ENCODE results near the gene STMN1. TPM values are rescaled to one million over a fixed set of nuclear protein-coding genes. Genes with fewer than 3 reads are reported as not detected.

The STMN1 gene
- total and polyA plus RNA-seq, 7 experiments from 2014 or later = 29.3 to 347 (median 85.2) TPM

DNA sequence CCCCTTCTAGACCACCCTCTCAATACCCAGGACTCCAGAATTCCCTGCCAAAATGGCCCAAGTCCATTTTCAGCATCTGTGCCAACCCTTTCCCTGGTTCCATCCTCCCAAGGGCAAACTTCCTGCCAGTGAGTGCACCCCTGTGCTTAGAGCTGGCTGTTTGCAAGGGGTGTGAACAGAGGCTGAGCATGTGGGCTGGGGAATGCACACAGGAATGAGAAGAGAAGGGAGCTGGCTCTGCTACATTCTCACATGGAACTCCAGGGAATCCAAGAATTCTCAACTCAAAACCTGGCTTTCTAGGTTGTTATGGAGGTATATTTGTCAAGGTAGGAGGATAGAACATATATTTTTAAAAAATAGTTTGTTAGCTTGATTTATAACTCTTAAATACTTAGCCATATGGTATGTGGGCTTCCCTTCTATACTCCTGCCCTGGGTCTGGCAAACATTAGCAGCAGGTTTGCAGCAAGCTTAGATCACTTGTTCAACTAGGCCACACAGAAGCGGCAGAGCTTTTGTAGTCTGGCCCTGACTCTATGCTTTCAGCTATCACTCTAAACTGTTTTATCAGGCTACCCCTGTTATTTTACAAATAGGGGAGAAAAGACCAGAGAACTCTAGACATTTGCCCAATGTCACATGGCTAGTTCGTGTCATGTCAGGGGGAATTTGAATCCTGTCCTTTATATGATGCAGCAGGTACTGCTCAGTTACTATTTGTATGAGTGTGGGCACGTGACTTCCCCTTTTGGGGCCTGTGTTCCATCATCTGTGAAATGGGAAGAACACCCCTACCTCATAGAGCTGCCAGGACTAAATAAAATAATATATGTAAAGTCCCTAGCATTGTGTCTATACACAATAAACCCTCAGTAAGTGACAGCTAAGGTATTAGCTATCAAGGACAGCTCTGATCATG, 8.1 kb upstream of the STMN1 start:
- Histone ChIP-seq H3K9me3 (ENCODE audit: control insufficient read depth in 2 of 3, low read length in 3 of 3) (no peaks in the 10 kb centered on the region), H3K4me3 (ENCODE audit: low read length) (no peak overlapping the region), H3K27me3 (ENCODE audit: control insufficient read depth in 2 of 2, insufficient read depth in 2 of 2, low read length in 2 of 2) (no peaks in the 10 kb centered on the region), H3K27ac (ENCODE audit: low read depth, low read length) (no peak overlapping the region), H3K4me1 (ENCODE audit: control insufficient read depth in 2 of 2, insufficient read depth in 2 of 2, low read length in 2 of 2) (peaks cover 11 to 13% of the 10 kb centered on the region in 2 donors), H3K36me3 (ENCODE audit: control insufficient read depth in 2 of 3, insufficient read depth in 3 of 3, low read length in 3 of 3) (no peaks in the 10 kb centered on the region)
- POLR2A ChIA-PET = interaction anchor here (1.1 kb wide), 1 partner anchor 57 kb away, joined by 5 read pairs; no protein-coding TSS in a partner anchor
- H3K9me3 Mint-ChIP-seq = no peaks in the 10 kb centered on the region
- peaks cover 0 to 1% (median 0%) of the 10 kb centered on the region in 5 donors for H3K36me3 Mint-ChIP-seq
- H3K27me3 Mint-ChIP-seq = peaks cover 0 to 17% (median 0%) of the 10 kb centered on the region in 5 donors
- ATAC-seq = no peak
- H3K4me1 Mint-ChIP-seq = peaks cover 6 to 19% (median 13%) of the 10 kb centered on the region in 7 donors
- DNase-seq = no peak
- H3K27ac Mint-ChIP-seq = peak overlapping the region in 1 of 9 donors; percentile 44
- intact Hi-C loops (cut with micrococcal nuclease) = no loop called here
- CTCF ChIA-PET = interaction anchor here (0.7 to 1.9 kb wide), 3 partner anchors 11 to 83 kb away, joined by 3 to 6 read pairs (median 3); partner anchors contain the start of gene PAFAH2
- no peak overlapping the region for H3K4me3 Mint-ChIP-seq

DNA sequence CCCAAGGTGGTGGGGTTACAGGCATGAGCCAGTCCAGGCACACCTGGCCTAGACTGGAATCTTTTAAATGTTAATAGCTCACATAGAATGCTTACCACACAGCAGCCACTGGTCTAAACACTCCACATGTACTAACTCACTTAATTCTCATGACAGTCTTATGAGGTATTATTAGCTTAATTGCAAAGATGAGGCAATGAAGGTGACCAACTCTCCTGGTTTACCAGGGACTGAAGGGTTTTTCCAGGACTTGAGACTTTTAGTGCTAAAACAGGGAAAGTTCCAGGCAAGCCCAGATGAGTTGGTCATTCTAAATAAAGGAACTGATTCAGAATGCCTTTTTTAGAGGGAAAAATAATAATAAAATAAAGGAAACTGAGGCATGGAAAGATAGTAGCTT, 7.0 kb upstream of the STMN1 start:
- H3K4me3 ChIP-seq (ENCODE audit: low read length) = no peak overlapping the region
- H3K4me1 Mint-ChIP-seq = peaks cover 6 to 15% (median 9%) of the 10 kb centered on the region in 7 donors
- H3K27me3 Mint-ChIP-seq = peaks cover 0 to 24% (median 0%) of the 10 kb centered on the region in 5 donors
- intact Hi-C loops (cut with micrococcal nuclease) = no loop called here
- no peak overlapping the region for H3K27ac ChIP-seq (ENCODE audit: low read depth, low read length)
- H3K27ac Mint-ChIP-seq = no peak overlapping the region
- H3K36me3 ChIP-seq (ENCODE audit: control insufficient read depth in 2 of 3, insufficient read depth in 3 of 3, low read length in 3 of 3) = no peaks in the 10 kb centered on the region
- peaks cover 0 to 1% (median 0%) of the 10 kb centered on the region in 5 donors for H3K36me3 Mint-ChIP-seq
- peaks cover 7 to 8% of the 10 kb centered on the region in 2 donors for H3K4me1 ChIP-seq (ENCODE audit: control insufficient read depth in 2 of 2, insufficient read depth in 2 of 2, low read length in 2 of 2)
- no peaks in the 10 kb centered on the region for H3K9me3 Mint-ChIP-seq
- ATAC-seq (no peak), DNase-seq (no peak)
- H3K27me3 ChIP-seq (ENCODE audit: control insufficient read depth in 2 of 2, insufficient read depth in 2 of 2, low read length in 2 of 2) = no peaks in the 10 kb centered on the region
- H3K4me3 Mint-ChIP-seq = no peak overlapping the region
- ChIA-PET CTCF (interaction anchor here (0.6 to 1.0 kb wide), 2 partner anchors 18 to 55 kb away, joined by 3 to 4 read pairs; no protein-coding TSS in a partner anchor), POLR2A (no interaction called here)
- no peaks in the 10 kb centered on the region for H3K9me3 ChIP-seq (ENCODE audit: control insufficient read depth in 2 of 3, low read length in 3 of 3)

DNA sequence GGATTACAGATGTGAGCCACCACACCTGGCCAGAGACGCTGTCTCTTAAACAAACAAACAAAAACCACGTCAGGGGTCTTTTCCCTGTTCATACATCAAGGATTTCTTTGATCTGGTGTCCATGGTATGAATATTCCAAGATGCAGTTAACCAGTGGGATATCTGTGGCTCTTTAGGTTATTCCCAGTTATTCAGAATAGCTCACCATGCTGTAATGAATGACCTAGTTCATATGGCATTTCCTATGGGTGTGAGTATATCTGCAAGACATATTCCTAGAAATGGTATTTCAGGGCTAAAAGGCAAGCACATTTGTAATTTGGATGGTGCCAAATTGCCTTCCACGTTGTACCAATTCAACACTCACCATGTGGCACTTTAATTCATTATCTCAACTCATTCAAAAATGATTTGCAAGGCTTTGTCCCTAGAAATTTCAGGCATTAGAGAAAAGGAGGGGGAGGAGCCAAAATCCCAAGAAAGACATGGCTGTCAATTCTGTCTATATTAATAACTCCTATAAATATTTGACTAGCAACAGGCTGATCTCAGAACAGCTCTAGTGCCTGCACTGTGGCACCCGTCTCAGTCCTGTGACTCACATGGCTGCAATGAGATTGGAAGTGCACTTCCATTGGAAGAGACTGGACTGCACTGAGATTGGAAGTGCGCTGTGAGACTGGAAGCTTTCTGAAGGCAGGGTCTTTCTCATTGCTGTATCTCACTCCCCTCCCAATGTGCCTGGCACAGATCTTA, 6.0 kb upstream of the STMN1 start:
- Mint-ChIP-seq H3K27ac (no peak overlapping the region), H3K27me3 (peaks cover 0 to 34% (median 0%) of the 10 kb centered on the region in 5 donors), H3K36me3 (no peaks in the 10 kb centered on the region), H3K4me1 (peaks cover 0 to 10% (median 4%) of the 10 kb centered on the region in 7 donors), H3K9me3 (no peaks in the 10 kb centered on the region), H3K4me3 (no peak overlapping the region)
- Histone ChIP-seq H3K9me3 (ENCODE audit: control insufficient read depth in 2 of 3, low read length in 3 of 3) (no peaks in the 10 kb centered on the region), H3K27me3 (ENCODE audit: control insufficient read depth in 2 of 2, insufficient read depth in 2 of 2, low read length in 2 of 2) (no peaks in the 10 kb centered on the region), H3K36me3 (ENCODE audit: control insufficient read depth in 2 of 3, insufficient read depth in 3 of 3, low read length in 3 of 3) (no peaks in the 10 kb centered on the region), H3K4me1 (ENCODE audit: control insufficient read depth in 2 of 2, insufficient read depth in 2 of 2, low read length in 2 of 2) (no peaks in the 10 kb centered on the region), H3K4me3 (ENCODE audit: low read length) (no peak overlapping the region), H3K27ac (ENCODE audit: low read depth, low read length) (no peak overlapping the region)
- intact Hi-C loops (cut with micrococcal nuclease) = no loop called here
- ChIA-PET CTCF (interaction anchor here (1.0 kb wide), 1 partner anchor 17 kb away, joined by 4 read pairs; no protein-coding TSS in a partner anchor), POLR2A (interaction anchor here (1.4 kb wide), 1 partner anchor 10 kb away, joined by 5 read pairs; no protein-coding TSS in a partner anchor)
- DNase-seq (no peak), ATAC-seq (no peak)

DNA sequence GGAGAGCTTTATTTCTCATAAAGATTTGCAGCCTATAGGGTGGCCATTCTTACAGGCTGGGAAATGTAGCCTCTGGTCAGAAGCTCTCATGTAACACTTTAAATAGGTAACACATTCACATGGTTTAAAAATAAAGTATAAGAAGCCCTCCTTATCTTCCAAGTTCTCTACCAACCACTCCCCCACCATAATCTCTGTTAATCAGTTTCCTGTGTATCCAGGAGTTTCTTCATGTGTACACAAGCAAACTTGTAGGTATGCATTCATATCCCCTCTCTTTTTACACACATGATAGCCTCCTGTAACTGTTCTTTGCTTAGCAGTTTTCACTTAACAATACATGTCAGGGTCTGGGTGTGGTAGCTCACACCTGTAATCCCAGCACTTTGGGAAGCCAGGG, 4.9 kb upstream of the STMN1 start:
- H3K4me1 ChIP-seq (ENCODE audit: control insufficient read depth in 2 of 2, insufficient read depth in 2 of 2, low read length in 2 of 2) = no peaks in the 10 kb centered on the region
- Mint-ChIP-seq H3K27ac (peak overlapping the region in 1 of 9 donors; percentile 33), H3K27me3 (peaks cover 0 to 38% (median 0%) of the 10 kb centered on the region in 5 donors), H3K9me3 (no peaks in the 10 kb centered on the region), H3K4me3 (no peak overlapping the region), H3K4me1 (peaks cover 0 to 10% (median 6%) of the 10 kb centered on the region in 7 donors), H3K36me3 (no peaks in the 10 kb centered on the region)
- H3K9me3 ChIP-seq (ENCODE audit: control insufficient read depth in 2 of 3, low read length in 3 of 3) = no peaks in the 10 kb centered on the region
- intact Hi-C loops (cut with micrococcal nuclease) = no loop called here
- H3K36me3 ChIP-seq (ENCODE audit: control insufficient read depth in 2 of 3, insufficient read depth in 3 of 3, low read length in 3 of 3) = no peaks in the 10 kb centered on the region
- ATAC-seq (no peak), DNase-seq (no peak)
- POLR2A ChIA-PET = interaction anchor here (1.4 kb wide), 1 partner anchor 11 kb away, joined by 5 read pairs; no protein-coding TSS in a partner anchor
- H3K4me3 ChIP-seq (ENCODE audit: low read length) = no peak overlapping the region
- no peaks in the 10 kb centered on the region for H3K27me3 ChIP-seq (ENCODE audit: control insufficient read depth in 2 of 2, insufficient read depth in 2 of 2, low read length in 2 of 2)
- CTCF ChIA-PET = no interaction called here
- no peak overlapping the region for H3K27ac ChIP-seq (ENCODE audit: low read depth, low read length)

DNA sequence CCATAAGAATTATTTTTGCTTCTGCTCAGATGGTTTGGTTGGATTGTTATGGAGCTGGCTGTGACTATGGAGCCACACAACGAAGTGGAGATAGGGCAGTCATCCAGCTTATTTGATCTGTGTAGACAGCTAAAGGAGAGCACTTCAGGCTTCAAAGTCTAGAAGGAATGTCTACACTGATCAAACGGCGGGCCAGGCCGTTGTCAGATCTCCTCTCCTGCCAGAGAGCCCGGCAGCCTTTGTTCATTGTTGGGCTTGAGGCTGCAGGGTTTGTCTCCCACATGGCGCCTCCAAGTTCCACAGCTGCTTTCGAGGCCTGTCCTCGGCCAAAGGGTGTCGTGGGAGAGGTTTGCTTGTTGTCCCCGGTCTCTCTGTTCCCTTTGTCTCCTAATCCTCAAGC, 2.8 kb upstream of the STMN1 start:
- Mint-ChIP-seq H3K4me1 (peaks cover 11 to 22% (median 16%) of the 10 kb centered on the region in 7 donors), H3K4me3 (no peak overlapping the region), H3K36me3 (peaks cover 0 to 10% (median 0%) of the 10 kb centered on the region in 5 donors), H3K27ac (peak overlapping the region in 5 of 9 donors; percentile 0 to 73 (median 39)), H3K9me3 (no peaks in the 10 kb centered on the region), H3K27me3 (peaks cover 0 to 40% (median 0%) of the 10 kb centered on the region in 5 donors)
- H3K4me1 ChIP-seq (ENCODE audit: control insufficient read depth in 2 of 2, insufficient read depth in 2 of 2, low read length in 2 of 2) = peaks cover 7 to 8% of the 10 kb centered on the region in 2 donors
- ChIA-PET POLR2A (interaction anchor here (0.6 to 6.9 kb wide), 3 partner anchors 13 to 89 kb away, joined by 3 to 51 read pairs (median 4); no protein-coding TSS in a partner anchor), CTCF (interaction anchor here (5.2 kb wide), 1 partner anchor 13 kb away, joined by 43 read pairs; no protein-coding TSS in a partner anchor)
- DNase-seq (no peak), ATAC-seq (no peak)
- no peak overlapping the region for H3K4me3 ChIP-seq (ENCODE audit: low read length)
- no peak overlapping the region for H3K27ac ChIP-seq (ENCODE audit: low read depth, low read length)
- no peaks in the 10 kb centered on the region for H3K27me3 ChIP-seq (ENCODE audit: control insufficient read depth in 2 of 2, insufficient read depth in 2 of 2, low read length in 2 of 2)
- no peaks in the 10 kb centered on the region for H3K36me3 ChIP-seq (ENCODE audit: control insufficient read depth in 2 of 3, insufficient read depth in 3 of 3, low read length in 3 of 3)
- intact Hi-C loops (cut with micrococcal nuclease) = loop anchor here (5.0 kb wide), 4 partner anchors 203 to 563 kb away; partner anchors contain the start of genes DHDDS (in 1 of the 2), HMGN2 (in 1 of the 2) and PDIK1L (in 1 of the 2)
- H3K9me3 ChIP-seq (ENCODE audit: control insufficient read depth in 2 of 3, low read length in 3 of 3) = no peaks in the 10 kb centered on the region

DNA sequence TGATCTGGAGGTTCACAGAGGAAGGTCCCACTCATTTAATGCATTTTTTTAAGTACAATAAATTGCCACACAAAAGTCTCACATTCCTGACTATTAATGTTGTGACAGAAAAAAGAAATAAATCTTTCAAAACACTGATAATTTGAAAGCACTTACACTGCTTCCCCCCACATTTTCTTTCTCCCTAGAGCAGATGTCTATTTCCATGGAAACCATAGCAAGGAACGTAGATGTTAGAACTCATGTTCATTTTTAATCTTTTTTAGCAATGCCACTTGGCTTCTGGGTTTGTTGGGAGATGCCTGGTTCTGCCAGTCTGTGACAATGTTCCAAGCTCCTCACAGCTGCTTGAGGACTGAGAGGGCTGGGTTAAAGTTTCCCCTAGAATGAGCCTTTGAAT, 1.9 kb upstream of the STMN1 start:
- no peak for DNase-seq
- peaks cover 8 to 11% of the 10 kb centered on the region in 2 donors for H3K4me1 ChIP-seq (ENCODE audit: control insufficient read depth in 2 of 2, insufficient read depth in 2 of 2, low read length in 2 of 2)
- intact Hi-C loops (cut with micrococcal nuclease) = loop anchor here (5.0 kb wide), 4 partner anchors 204 to 564 kb away; partner anchors contain the start of genes DHDDS (in 1 of the 2), HMGN2 (in 1 of the 2) and PDIK1L (in 1 of the 2)
- no peaks in the 10 kb centered on the region for H3K36me3 ChIP-seq (ENCODE audit: control insufficient read depth in 2 of 3, insufficient read depth in 3 of 3, low read length in 3 of 3)
- H3K4me3 Mint-ChIP-seq = peak overlapping the region in 1 of 10 donors; percentile 34
- ChIA-PET POLR2A (interaction anchor here (0.6 to 6.9 kb wide), 4 partner anchors 9 to 463 kb away, joined by 3 to 51 read pairs (median 9); no protein-coding TSS in a partner anchor), CTCF (interaction anchor here (5.2 kb wide), 1 partner anchor 13 kb away, joined by 43 read pairs; no protein-coding TSS in a partner anchor)
- H3K27me3 Mint-ChIP-seq = peaks cover 0 to 40% (median 0%) of the 10 kb centered on the region in 5 donors
- H3K4me3 ChIP-seq (ENCODE audit: low read length) = no peak overlapping the region
- peak overlapping the region in 6 of 9 donors; percentile 0 to 96 (median 92) for H3K27ac Mint-ChIP-seq
- H3K36me3 Mint-ChIP-seq = peaks cover 0 to 10% (median 0%) of the 10 kb centered on the region in 5 donors
- no peaks in the 10 kb centered on the region for H3K27me3 ChIP-seq (ENCODE audit: control insufficient read depth in 2 of 2, insufficient read depth in 2 of 2, low read length in 2 of 2)
- no peak for ATAC-seq
- no peak overlapping the region for H3K27ac ChIP-seq (ENCODE audit: low read depth, low read length)
- H3K4me1 Mint-ChIP-seq = peaks cover 11 to 30% (median 20%) of the 10 kb centered on the region in 7 donors
- no peaks in the 10 kb centered on the region for H3K9me3 Mint-ChIP-seq
- H3K9me3 ChIP-seq (ENCODE audit: control insufficient read depth in 2 of 3, low read length in 3 of 3) = no peaks in the 10 kb centered on the region

All from naive thymus-derived CD4-positive, alpha-beta T cell (primary cell).